ENCODE measurements around the gene FXN.

GRCh38 chr9:69109152-69109551 lies 73.6 kb downstream of the FXN start:
- TF ChIP-seq CTCF (IDR thresholded peaks at IDR 0.05) (no peak), EZH2phosphoT487 (IDR thresholded peaks at IDR 0.05) (no peak), EZH2 (IDR thresholded peaks at IDR 0.05) (no peak)

All from neural progenitor cell (in vitro differentiated cells).